Smooth muscle cell (in vitro differentiated cells): Measurements from ENCODE around the gene ZYX. TPM values are rescaled to one million over a fixed set of nuclear protein-coding genes. Genes with fewer than 3 reads are reported as not detected.

Experiments used
- DNase-seq: peaks from one replicate; lab custom pipeline; 2025; ENCODE audit not compliant: unreplicated experiment; lab: John Stamatoyannopoulos, UW
- H2AFZ ChIP-seq: fragments of 200-600 bp; sonication (generic); 2 replicates; pipeline ENCODE4 v1.6.0; 2016; ENCODE audit warnings: antibody characterized with exemption, low read depth, mild to moderate bottlenecking
- H3F3A ChIP-seq: fragments of 200-600 bp; sonication (generic); 2 replicates; pipeline ENCODE4 v1.6.0; 2017; ENCODE audit warnings: antibody characterized with exemption, low read depth
- H3K27ac ChIP-seq: fragments of 200-600 bp; sonication (generic); 2 replicates; pipeline ENCODE4 v1.5.1; 2016; ENCODE audit warnings: low read depth, mild to moderate bottlenecking
- H3K27me3 ChIP-seq: fragments of 200-600 bp; sonication (generic); 2 replicates; pipeline ENCODE4 v1.6.1; 2016; ENCODE audit warnings: low read depth, mild to moderate bottlenecking
- H3K36me3 ChIP-seq: fragments of 200-600 bp; sonication (generic); 2 replicates; pipeline ENCODE4 v1.5.1; 2016; ENCODE audit warnings: low read depth
- H3K4me1 ChIP-seq: fragments of 200-600 bp; sonication (generic); 2 replicates; pipeline ENCODE4 v1.5.1; 2016; ENCODE audit warnings: low read depth
- H3K4me2 ChIP-seq: fragments of 200-600 bp; sonication (generic); 2 replicates; pipeline ENCODE4 v1.6.0; 2016; ENCODE audit warnings: mild to moderate bottlenecking
- H3K4me3 ChIP-seq: fragments of 200-600 bp; sonication (generic); 2 replicates; pipeline ENCODE4 v1.5.1; 2016; ENCODE audit warnings: mild to moderate bottlenecking
- H3K79me2 ChIP-seq: fragments of 200-600 bp; sonication (generic); 2 replicates; pipeline ENCODE4 v1.6.0; 2016; ENCODE audit warnings: low read depth, mild to moderate bottlenecking
- H3K9ac ChIP-seq: fragments of 200-600 bp; sonication (generic); 2 replicates; pipeline ENCODE4 v1.6.0; 2016; ENCODE audit warnings: low read depth
- H3K9me3 ChIP-seq: fragments of 200-600 bp; sonication (generic); replicated peaks from 2 replicates; pipeline ENCODE4 v1.5.1; 2016; ENCODE audit warnings: low read depth
- H4K20me1 ChIP-seq: fragments of 200-600 bp; sonication (generic); 2 replicates; pipeline ENCODE4 v1.6.0; 2016; ENCODE audit warnings: low read depth
- CTCF ChIP-seq: fragments of 200-600 bp; sonication (generic); IDR thresholded peaks from 2 replicates; pipeline ENCODE4 v1.5.1; 2017; ENCODE audit warnings: borderline replicate concordance, mild to moderate bottlenecking, antibody characterized with exemption; ENCODE audit not compliant: insufficient read depth, poor library complexity, severe bottlenecking
- WGBS: methylation state at CpG from one replicate; pipeline ENCODE4 v1.1.7; 2016; ENCODE audit warnings: low lambda C conversion rate; 5-methylcytosine and 5-hydroxymethylcytosine counted together
- polyA plus RNA-seq: library from polyadenylated mRNA; unstranded; fragments of >200 nt; fragmentation: Nextera tagmentation; extraction: Ambion mirVana; gene quantifications from 2 replicates; pipeline ENCODE4 v1.2.1, GENCODE V29; 2016
- total RNA-seq: library from RNA; depleted of rRNA; stranded (reverse); fragments of >200 nt; gene quantifications from 2 replicates; pipeline ENCODE4 v1.2.3, GENCODE V29; 2014

The ZYX gene
- total and polyA plus RNA-seq, 2 experiments from 2014 or later: 71.1 to 322 TPM

GRCh38 chr7:143354376-143354775 is 26.8 kb upstream of the ZYX start:
- H4K20me1 ChIP-seq: no peaks in the 10 kb centered on the region
- DNase-seq: no peak
- H3K4me1 ChIP-seq: peaks cover 15% of the 10 kb centered on the region
- H3F3A ChIP-seq: no peaks in the 10 kb centered on the region
- no peak overlapping the region for H3K4me2 ChIP-seq
- TF ChIP-seq CTCF: no peak
- 93% methylated on average over 8 of the region's 8 CpGs for WGBS
- H3K79me2 ChIP-seq: no peaks in the 10 kb centered on the region
- no peak overlapping the region for H3K4me3 ChIP-seq
- no peaks in the 10 kb centered on the region for H3K36me3 ChIP-seq
- no peaks in the 10 kb centered on the region for H3K9me3 ChIP-seq
- peaks cover 2% of the 10 kb centered on the region for H3K27me3 ChIP-seq
- no peak overlapping the region for H2AFZ ChIP-seq
- H3K27ac ChIP-seq: no peak overlapping the region
- no peak overlapping the region for H3K9ac ChIP-seq

GRCh38 chr7:143354965-143355364 is 26.2 kb upstream of the ZYX start:
- WGBS: 86% methylated on average over 8 of the region's 8 CpGs
- H4K20me1 ChIP-seq: no peaks in the 10 kb centered on the region
- no peak overlapping the region for H3K9ac ChIP-seq
- no peak overlapping the region for H3K27ac ChIP-seq
- H3K4me1 ChIP-seq: peaks cover 15% of the 10 kb centered on the region
- H3K79me2 ChIP-seq: no peaks in the 10 kb centered on the region
- no peak overlapping the region for H2AFZ ChIP-seq
- TF ChIP-seq CTCF: no peak
- H3K36me3 ChIP-seq: no peaks in the 10 kb centered on the region
- H3F3A ChIP-seq: no peaks in the 10 kb centered on the region
- no peak overlapping the region for H3K4me2 ChIP-seq
- DNase-seq: no peak
- H3K4me3 ChIP-seq: no peak overlapping the region
- H3K27me3 ChIP-seq: peaks cover 8% of the 10 kb centered on the region
- H3K9me3 ChIP-seq: no peaks in the 10 kb centered on the region

GRCh38 chr7:143355450-143356385 is 25.4 kb upstream of the ZYX start:
- Histone ChIP-seq H3K36me3 (no peaks in the 10 kb centered on the region), H3K4me3 (no peak overlapping the region), H3K9ac (no peak overlapping the region), H3K27me3 (peaks cover 16% of the 10 kb centered on the region), H3K4me2 (no peak overlapping the region), H3F3A (no peaks in the 10 kb centered on the region), H2AFZ (no peak overlapping the region), H3K4me1 (peaks cover 15% of the 10 kb centered on the region), H4K20me1 (no peaks in the 10 kb centered on the region), H3K79me2 (no peaks in the 10 kb centered on the region), H3K27ac (no peak overlapping the region), H3K9me3 (no peaks in the 10 kb centered on the region)
- 91% methylated on average over 16 of the region's 16 CpGs for WGBS
- no peak for DNase-seq
- TF ChIP-seq CTCF: no peak
